ENCODE data around the gene CRIM1.

- TF ChIP-seq CTCF (conservative IDR thresholded peaks at IDR 0.05) (no peak), ZFX (IDR thresholded peaks at IDR 0.05) (no peak)
Measured at GRCh38 chr2:36389577-36389976, 34.0 kb downstream of the CRIM1 start.

Measured in C4-2B (cell line).